Vagina (tissue), 2 donors: ENCODE data around the gene R3HDM4.

Experiments
- CTCF ChIP-seq, 3 experiments: fragments of 450-650 bp in 2 of 3; fragments of 200-600 bp in 1 of 3; sonication (generic) in 1 of 3; IDR thresholded peaks; one replicate each; pipeline ENCODE4 v1.5.1; 2017 to 2019; ENCODE audit warnings: antibody characterized with exemption in 3 of 3, mild to moderate bottlenecking in 2 of 3, moderate library complexity in 2 of 3
- POLR2AphosphoS5 ChIP-seq, 2 donors: sonication (generic); formaldehyde crosslinking; IDR thresholded peaks; one replicate each; pipeline ENCODE4 v1.9.0; 2017; ENCODE audit warnings: antibody characterized with exemption in 2 of 2, mild to moderate bottlenecking in 2 of 2, low read depth in 1 of 2; ENCODE audit not compliant: insufficient read depth in 1 of 2

GRCh38 chr19:897442-898039 is 15.5 kb downstream of the R3HDM4 start:
- no peak for TF ChIP-seq CTCF (IDR thresholded peaks at IDR 0.05)
- TF ChIP-seq POLR2AphosphoS5 (IDR thresholded peaks at IDR 0.05; ENCODE audit: insufficient read depth in 1 of 2, low read depth in 1 of 2) = peak in 1 of 2 donors; percentile 10
